Measurements from ENCODE around the gene TBCK. TPM values are rescaled to one million over a fixed set of nuclear protein-coding genes. Genes with fewer than 3 reads are reported as not detected.

The TBCK gene
- total and polyA plus RNA-seq, 5 donors = 6.9 to 29.0 (median 21.7) TPM

GRCh38 chr4:106258145-106259045 lies 57.6 kb downstream of the TBCK start:
- H3K4me1 ChIP-seq (ENCODE audit: control insufficient read depth, insufficient read depth, low read length) = no peaks in the 10 kb centered on the region
- H3K9me3 ChIP-seq (ENCODE audit: control insufficient read depth, low read length) = no peaks in the 10 kb centered on the region
- ATAC-seq (no peak), DNase-seq (no peak)
- WGBS = 93% methylated on average over 4 of the region's 4 CpGs
- H3K27me3 ChIP-seq (ENCODE audit: control insufficient read depth, insufficient read depth) = no peaks in the 10 kb centered on the region
- H3K27ac ChIP-seq (ENCODE audit: low read length) = no peak overlapping the region
- H3K4me3 ChIP-seq (ENCODE audit: low read length) = no peak overlapping the region
- intact Hi-C loops (cut with DNase I) = no loop called here

- H3K9me3 ChIP-seq (ENCODE audit: control insufficient read depth, low read length) = no peaks in the 10 kb centered on the region
- no peaks in the 10 kb centered on the region for H3K4me1 ChIP-seq (ENCODE audit: control insufficient read depth, insufficient read depth, low read length)
- ATAC-seq (peak in 1 of 2 donors; percentile 19), DNase-seq (peak in 1 of 3 donors; percentile 27)
- no peak overlapping the region for H3K27ac ChIP-seq (ENCODE audit: low read length)
- no peak overlapping the region for H3K4me3 ChIP-seq (ENCODE audit: low read length)
- H3K27me3 ChIP-seq (ENCODE audit: control insufficient read depth, insufficient read depth) = no peaks in the 10 kb centered on the region
- intact Hi-C loops (cut with DNase I) = no loop called here
- WGBS = 98% methylated on average over 10 of the region's 10 CpGs
Observed at GRCh38 chr4:106256190-106256589, 59.8 kb downstream of the TBCK start.

GRCh38 chr4:106255195-106255594 lies 60.8 kb downstream of the TBCK start:
- intact Hi-C loops (cut with DNase I) = no loop called here
- no peak overlapping the region for H3K27ac ChIP-seq (ENCODE audit: low read length)
- no peak overlapping the region for H3K4me3 ChIP-seq (ENCODE audit: low read length)
- 96% methylated on average over 8 of the region's 8 CpGs for WGBS
- DNase-seq (peak in 1 of 3 donors; percentile 44), ATAC-seq (no peak)
- no peaks in the 10 kb centered on the region for H3K9me3 ChIP-seq (ENCODE audit: control insufficient read depth, low read length)
- no peaks in the 10 kb centered on the region for H3K4me1 ChIP-seq (ENCODE audit: control insufficient read depth, insufficient read depth, low read length)
- H3K27me3 ChIP-seq (ENCODE audit: control insufficient read depth, insufficient read depth) = no peaks in the 10 kb centered on the region

GRCh38 chr4:106253364-106254129 lies 62.5 kb downstream of the TBCK start:
- H3K4me3 ChIP-seq (ENCODE audit: low read length) = no peak overlapping the region
- H3K4me1 ChIP-seq (ENCODE audit: control insufficient read depth, insufficient read depth, low read length) = no peaks in the 10 kb centered on the region
- no peaks in the 10 kb centered on the region for H3K27me3 ChIP-seq (ENCODE audit: control insufficient read depth, insufficient read depth)
- H3K27ac ChIP-seq (ENCODE audit: low read length) = no peak overlapping the region
- 84% methylated on average over 4 of the region's 4 CpGs for WGBS
- no peak for DNase-seq
- no peaks in the 10 kb centered on the region for H3K9me3 ChIP-seq (ENCODE audit: control insufficient read depth, low read length)
- no peak for ATAC-seq
- intact Hi-C loops (cut with DNase I) = no loop called here

- ATAC-seq (no peak), DNase-seq (no peak)
- H3K27me3 ChIP-seq (ENCODE audit: control insufficient read depth, insufficient read depth) = no peaks in the 10 kb centered on the region
- H3K4me3 ChIP-seq (ENCODE audit: low read length) = no peak overlapping the region
- H3K9me3 ChIP-seq (ENCODE audit: control insufficient read depth, low read length) = no peaks in the 10 kb centered on the region
- H3K27ac ChIP-seq (ENCODE audit: low read length) = no peak overlapping the region
- intact Hi-C loops (cut with DNase I) = no loop called here
- no peaks in the 10 kb centered on the region for H3K4me1 ChIP-seq (ENCODE audit: control insufficient read depth, insufficient read depth, low read length)
Observed at GRCh38 chr4:106247600-106247999, 68.4 kb downstream of the TBCK start.

GRCh38 chr4:106246441-106246840 lies 69.6 kb downstream of the TBCK start:
- Histone ChIP-seq H3K4me1 (ENCODE audit: control insufficient read depth, insufficient read depth, low read length) (no peaks in the 10 kb centered on the region), H3K27ac (ENCODE audit: low read length) (no peak overlapping the region), H3K27me3 (ENCODE audit: control insufficient read depth, insufficient read depth) (no peaks in the 10 kb centered on the region), H3K9me3 (ENCODE audit: control insufficient read depth, low read length) (no peaks in the 10 kb centered on the region), H3K4me3 (ENCODE audit: low read length) (no peak overlapping the region)
- 92% methylated on average over 1 of the region's 1 CpG for WGBS
- intact Hi-C loops (cut with DNase I) = no loop called here
- DNase-seq (no peak), ATAC-seq (no peak)

GRCh38 chr4:106245176-106245575 lies 70.8 kb downstream of the TBCK start:
- no peak overlapping the region for H3K27ac ChIP-seq (ENCODE audit: low read length)
- intact Hi-C loops (cut with DNase I) = no loop called here
- H3K9me3 ChIP-seq (ENCODE audit: control insufficient read depth, low read length) = no peaks in the 10 kb centered on the region
- DNase-seq (no peak), ATAC-seq (no peak)
- WGBS = 75% methylated on average over 2 of the region's 2 CpGs
- no peaks in the 10 kb centered on the region for H3K27me3 ChIP-seq (ENCODE audit: control insufficient read depth, insufficient read depth)
- H3K4me3 ChIP-seq (ENCODE audit: low read length) = no peak overlapping the region
- no peaks in the 10 kb centered on the region for H3K4me1 ChIP-seq (ENCODE audit: control insufficient read depth, insufficient read depth, low read length)

- WGBS = 79% methylated on average over 1 of the region's 1 CpG
- intact Hi-C loops (cut with DNase I) = no loop called here
Observed at GRCh38 chr4:106240699-106241098, 75.3 kb downstream of the TBCK start.

GRCh38 chr4:106238820-106239420 lies 77.1 kb downstream of the TBCK start:
- Histone ChIP-seq H3K9me3 (ENCODE audit: control insufficient read depth, low read length) (no peaks in the 10 kb centered on the region), H3K4me1 (ENCODE audit: control insufficient read depth, insufficient read depth, low read length) (peaks cover 2% of the 10 kb centered on the region), H3K4me3 (ENCODE audit: low read length) (no peak overlapping the region), H3K27ac (ENCODE audit: low read length) (no peak overlapping the region), H3K27me3 (ENCODE audit: control insufficient read depth, insufficient read depth) (no peaks in the 10 kb centered on the region)
- WGBS = 54% methylated on average over 2 of the region's 2 CpGs
- ATAC-seq (peak in 1 of 2 donors; percentile 42), DNase-seq (no peak)
- intact Hi-C loops (cut with DNase I) = no loop called here

More at GRCh38 chr4:106240699-106241098, 75.3 kb downstream of the TBCK start:
- DNase-seq (no peak), ATAC-seq (no peak)
- H3K27ac ChIP-seq (ENCODE audit: low read length) = no peak overlapping the region
- peaks cover 2% of the 10 kb centered on the region for H3K4me1 ChIP-seq (ENCODE audit: control insufficient read depth, insufficient read depth, low read length)
- no peaks in the 10 kb centered on the region for H3K27me3 ChIP-seq (ENCODE audit: control insufficient read depth, insufficient read depth)
- no peak overlapping the region for H3K4me3 ChIP-seq (ENCODE audit: low read length)
- no peaks in the 10 kb centered on the region for H3K9me3 ChIP-seq (ENCODE audit: control insufficient read depth, low read length)

GRCh38 chr4:106231931-106232330 lies 84.1 kb downstream of the TBCK start:
- Histone ChIP-seq H3K9me3 (ENCODE audit: control insufficient read depth, low read length) (no peaks in the 10 kb centered on the region), H3K27me3 (ENCODE audit: control insufficient read depth, insufficient read depth) (no peaks in the 10 kb centered on the region), H3K4me3 (ENCODE audit: low read length) (no peak overlapping the region), H3K27ac (ENCODE audit: low read length) (no peak overlapping the region), H3K4me1 (ENCODE audit: control insufficient read depth, insufficient read depth, low read length) (no peaks in the 10 kb centered on the region)
- no peak for ATAC-seq
- intact Hi-C loops (cut with DNase I) = no loop called here
- DNase-seq = no peak

GRCh38 chr4:106222548-106222947 lies 93.5 kb downstream of the TBCK start:
- no peak for DNase-seq
- ATAC-seq = no peak
- intact Hi-C loops (cut with DNase I) = no loop called here

More at GRCh38 chr4:106222548-106222947, 93.5 kb downstream of the TBCK start:
- Histone ChIP-seq H3K27me3 (ENCODE audit: control insufficient read depth, insufficient read depth) (no peaks in the 10 kb centered on the region), H3K9me3 (ENCODE audit: control insufficient read depth, low read length) (no peaks in the 10 kb centered on the region), H3K4me3 (ENCODE audit: low read length) (no peak overlapping the region), H3K4me1 (ENCODE audit: control insufficient read depth, insufficient read depth, low read length) (no peaks in the 10 kb centered on the region), H3K27ac (ENCODE audit: low read length) (no peak overlapping the region)
